Endothelial cell of umbilical vein (primary cell): ENCODE data around the gene KLRF1.

Source experiments
- EZH2 ChIP-seq: IDR thresholded peaks from 2 replicates; pipeline ENCODE4 v1.6.1; 2012; ENCODE audit warnings: borderline replicate concordance, low read depth, mild to moderate bottlenecking, moderate library complexity, low read length, inconsistent platforms; ENCODE audit not compliant: severe bottlenecking
- MAX ChIP-seq: IDR thresholded peaks from 2 replicates; pipeline ENCODE4 v1.6.1; 2011; ENCODE audit not compliant: insufficient read depth, insufficient read length
- MYC ChIP-seq: IDR thresholded peaks from one replicate; pipeline ENCODE4 v1.6.1; 2011; ENCODE audit warnings: mild to moderate bottlenecking, low read depth, low read length
- POLR2A ChIP-seq: IDR thresholded peaks from 2 replicates; pipeline ENCODE4 v1.6.1; 2012; ENCODE audit warnings: low read depth, mild to moderate bottlenecking, control low read depth, low read length
- POLR2AphosphoS5 ChIP-seq: IDR thresholded peaks from 2 replicates; pipeline ENCODE4 v1.6.1; 2012; ENCODE audit warnings: low read depth, mild to moderate bottlenecking, control low read depth, low read length, moderate library complexity; ENCODE audit not compliant: insufficient read depth
- TF ChIP-seq, protein P1 (sequence below), 2 donors: IDR thresholded peaks; 1 replicate in 1 of 2; 2 replicates in 1 of 2; pipeline ENCODE4 v1.5.1; 2011; ENCODE audit warnings: low read length in 2 of 2, mild to moderate bottlenecking in 2 of 2, moderate library complexity in 2 of 2, control low read depth in 1 of 2, inconsistent platforms in 1 of 2, low read depth in 1 of 2; ENCODE audit not compliant: insufficient read depth in 1 of 2; ENCODE audit errors: extremely low read depth in 1 of 2

DNA sequence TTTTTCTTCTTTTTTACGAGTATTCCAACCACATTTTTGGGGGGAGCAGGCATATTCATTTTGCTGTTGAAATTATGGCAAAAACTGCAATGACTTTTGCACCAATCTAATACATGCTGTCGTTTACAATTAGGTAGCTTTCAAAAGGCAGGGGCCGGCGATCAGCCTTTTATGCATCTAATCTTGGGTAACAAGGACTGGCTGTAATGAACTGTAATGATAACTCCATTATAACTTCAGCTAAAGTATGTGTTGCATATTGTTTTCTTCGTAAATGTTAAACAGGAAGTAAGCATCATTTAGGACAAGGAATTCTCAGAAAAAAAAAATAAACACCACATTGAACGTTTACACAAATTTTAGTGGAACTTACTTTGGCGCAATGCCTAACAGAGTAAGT lies 30.3 kb upstream of the KLRF1 start:
- TF ChIP-seq POLR2AphosphoS5, result no peak
- TF ChIP-seq, protein P1, sequence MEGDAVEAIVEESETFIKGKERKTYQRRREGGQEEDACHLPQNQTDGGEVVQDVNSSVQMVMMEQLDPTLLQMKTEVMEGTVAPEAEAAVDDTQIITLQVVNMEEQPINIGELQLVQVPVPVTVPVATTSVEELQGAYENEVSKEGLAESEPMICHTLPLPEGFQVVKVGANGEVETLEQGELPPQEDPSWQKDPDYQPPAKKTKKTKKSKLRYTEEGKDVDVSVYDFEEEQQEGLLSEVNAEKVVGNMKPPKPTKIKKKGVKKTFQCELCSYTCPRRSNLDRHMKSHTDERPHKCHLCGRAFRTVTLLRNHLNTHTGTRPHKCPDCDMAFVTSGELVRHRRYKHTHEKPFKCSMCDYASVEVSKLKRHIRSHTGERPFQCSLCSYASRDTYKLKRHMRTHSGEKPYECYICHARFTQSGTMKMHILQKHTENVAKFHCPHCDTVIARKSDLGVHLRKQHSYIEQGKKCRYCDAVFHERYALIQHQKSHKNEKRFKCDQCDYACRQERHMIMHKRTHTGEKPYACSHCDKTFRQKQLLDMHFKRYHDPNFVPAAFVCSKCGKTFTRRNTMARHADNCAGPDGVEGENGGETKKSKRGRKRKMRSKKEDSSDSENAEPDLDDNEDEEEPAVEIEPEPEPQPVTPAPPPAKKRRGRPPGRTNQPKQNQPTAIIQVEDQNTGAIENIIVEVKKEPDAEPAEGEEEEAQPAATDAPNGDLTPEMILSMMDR (IDR thresholded peaks at IDR 0.05; ENCODE audit: extremely low read depth in 1 of 2, insufficient read depth in 1 of 2, low read depth in 1 of 2, low read length in 2 of 2), result no peak
- TF ChIP-seq EZH2, result no peak
- TF ChIP-seq POLR2A, result no peak
- no peak for TF ChIP-seq MAX
- TF ChIP-seq MYC, result no peak
